ENCODE measurements around the gene NAB2. TPM values are rescaled to one million over a fixed set of nuclear protein-coding genes. Genes with fewer than 3 reads are reported as not detected.

NAB2 gene
- total and polyA plus RNA-seq, 2 of the 8 experiments (the other 6 are each of a cell fraction or from before 2014, with no cell fraction given), result 20.9 to 23.5 TPM

GRCh38 chr12:57130941-57131340, 42.0 kb downstream of the NAB2 start (continued):
- TF ChIP-seq ATF3 (IDR thresholded peaks at IDR 0.05; ENCODE audit: insufficient read depth, low read depth, low read length) (no peak), ATF2 (IDR thresholded peaks at IDR 0.05; ENCODE audit: low read length) (no peak), HDAC6 (IDR thresholded peaks at IDR 0.05; ENCODE audit: low read depth, low read length) (no peak)
